Lower leg skin (tissue), 3 donors: ENCODE measurements around the gene TUBGCP3.

Experiments used
- CTCF ChIP-seq, 3 donors: fragments of 450-650 bp; IDR thresholded peaks; one replicate each; pipeline ENCODE4 v1.5.1; 2016; ENCODE audit warnings: antibody characterized with exemption in 3 of 3, mild to moderate bottlenecking in 3 of 3, moderate library complexity in 2 of 3
- POLR2A ChIP-seq, 2 donors: fragments of 450-650 bp; IDR thresholded peaks; one replicate each; pipeline ENCODE4 v1.6.1; 2016 to 2017; ENCODE audit warnings: antibody characterized with exemption in 2 of 2, mild to moderate bottlenecking in 1 of 2, moderate library complexity in 1 of 2

DNA sequence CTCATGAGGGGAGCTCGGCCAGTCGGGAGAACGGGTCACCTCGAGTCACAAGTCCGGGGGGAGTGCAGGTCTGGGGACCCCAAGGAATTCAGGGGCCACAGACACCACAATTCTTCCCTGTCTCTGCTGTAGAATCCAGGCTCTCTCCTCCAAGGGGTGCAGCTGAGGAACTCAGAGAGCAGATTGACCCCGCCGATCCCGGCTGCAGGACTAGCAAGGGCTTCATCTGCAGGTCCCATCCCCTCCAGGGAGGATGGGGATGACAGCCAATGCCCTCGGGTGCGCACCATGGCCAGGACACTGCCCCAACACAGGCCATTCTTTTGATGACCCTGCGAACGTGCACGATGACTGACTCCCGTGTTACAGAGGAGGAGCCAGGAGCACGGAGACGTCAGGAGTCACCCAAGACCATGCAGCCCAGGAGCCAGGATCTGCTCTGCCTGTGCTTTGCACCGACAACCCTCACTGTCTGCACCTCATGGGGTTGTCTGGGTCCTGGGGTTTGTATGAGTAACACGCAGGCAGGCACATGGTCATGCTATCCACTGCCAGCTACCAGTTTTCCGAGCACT, 48.5 kb upstream of the TUBGCP3 start:
- TF ChIP-seq CTCF (IDR thresholded peaks at IDR 0.05) (no peak), POLR2A (IDR thresholded peaks at IDR 0.05) (no peak)
